Right lobe of liver (tissue), 6 donors: ENCODE measurements around the gene ARGLU1. TPM values are rescaled to one million over a fixed set of nuclear protein-coding genes. Genes with fewer than 3 reads are reported as not detected.

Experiments
- ATAC-seq, 4 donors: fragments of 200-7000 bp; cut with Tn5 transposase; one replicate each; pipeline ENCODE4 v1.9.1; 2020; ENCODE audit warnings: mild to moderate bottlenecking in 4 of 4, moderate library complexity in 4 of 4
- DNase-seq, 3 donors: peaks; one replicate each; pipeline ENCODE4 v3.0.0-alpha.2; 2020
- H3K27ac ChIP-seq, 3 donors: fragments of 200-600 bp; one replicate each; pipeline ENCODE4 v1.8.0; 2022
- H3K27me3 ChIP-seq, 2 donors: fragments of 200-600 bp; one replicate each; pipeline ENCODE4 v1.8.0; 2022
- H3K36me3 ChIP-seq, 4 donors: fragments of 200-600 bp; sonication (generic) in 1 of 4; one replicate each; pipeline versions ENCODE4 v1.5.1 to v1.8.0; 2017 to 2022; ENCODE audit warnings: control low read depth in 1 of 4
- H3K4me1 ChIP-seq, 4 donors: fragments of 200-600 bp; sonication (generic) in 1 of 4; one replicate each; pipeline versions ENCODE4 v1.5.1 to v1.8.0; 2017 to 2022; ENCODE audit warnings: control low read depth in 1 of 4
- H3K4me3 ChIP-seq, 3 donors: fragments of 200-600 bp; one replicate each; pipeline ENCODE4 v1.8.0; 2022
- H3K9me3 ChIP-seq, 4 donors: fragments of 200-600 bp; sonication (generic) in 1 of 4; one replicate each; pipeline versions ENCODE4 v1.5.1 to v1.8.0; 2017 to 2022; ENCODE audit warnings: control low read depth in 1 of 4
- POLR2A ChIP-seq: fragments of 450-650 bp; IDR thresholded peaks from one replicate; pipeline ENCODE4 v1.6.1; 2017; ENCODE audit warnings: antibody characterized with exemption, mild to moderate bottlenecking
- WGBS: methylation state at CpG from one replicate; pipeline ENCODE4 v1.1.6; 2018; ENCODE audit warnings: low coverage, low lambda C conversion rate; ENCODE audit not compliant: insufficient coverage; ENCODE audit errors: missing lambda C conversion rate; 5-methylcytosine and 5-hydroxymethylcytosine counted together
- intact Hi-C, 2 donors: fragments of 100-400 bp; cut with DNase I; formaldehyde crosslinking; loops; one replicate each; pipeline versions ENCODE4 v1.11.2 to v1.14.1; 2022
- total RNA-seq, 6 experiments: library from RNA; depleted of rRNA in 2 of 6; stranded (reverse); fragments of >200 nt in 2 of 6; fragmentation: NEBNext Ultra II Directional in 3 of 6; extraction: Animal tissue kit (Norgen Biotek cat#: 25700) in 3 of 6; gene quantifications; one replicate each; pipeline versions ENCODE4 v1.1.0 to v1.2.4, GENCODE V29; 2016 to 2023
- TF ChIP-seq, protein P1 (sequence below), 4 donors: fragments of 200-600 bp in 3 of 4; fragments of 450-650 bp in 1 of 4; IDR thresholded peaks; one replicate each; pipeline versions ENCODE4 v1.5.1 to v1.8.0; 2016 to 2022; ENCODE audit warnings: antibody characterized with exemption in 4 of 4, mild to moderate bottlenecking in 2 of 4
- donor health status: DM: no; HTN: yes; CAD: no.
- donor health status: DM: no; HTN: no; CAD: no.
- donor health status: DM: no; HTN: no; CAD: no.
- donor health status: DM: no; HTN: yes; CAD: no.
- donor health status: DM: no; HTN: yes; CAD: no.

The ARGLU1 gene
- total RNA-seq, 6 experiments from 2014 or later = 19.9 to 35.6 (median 32.0) TPM

DNA sequence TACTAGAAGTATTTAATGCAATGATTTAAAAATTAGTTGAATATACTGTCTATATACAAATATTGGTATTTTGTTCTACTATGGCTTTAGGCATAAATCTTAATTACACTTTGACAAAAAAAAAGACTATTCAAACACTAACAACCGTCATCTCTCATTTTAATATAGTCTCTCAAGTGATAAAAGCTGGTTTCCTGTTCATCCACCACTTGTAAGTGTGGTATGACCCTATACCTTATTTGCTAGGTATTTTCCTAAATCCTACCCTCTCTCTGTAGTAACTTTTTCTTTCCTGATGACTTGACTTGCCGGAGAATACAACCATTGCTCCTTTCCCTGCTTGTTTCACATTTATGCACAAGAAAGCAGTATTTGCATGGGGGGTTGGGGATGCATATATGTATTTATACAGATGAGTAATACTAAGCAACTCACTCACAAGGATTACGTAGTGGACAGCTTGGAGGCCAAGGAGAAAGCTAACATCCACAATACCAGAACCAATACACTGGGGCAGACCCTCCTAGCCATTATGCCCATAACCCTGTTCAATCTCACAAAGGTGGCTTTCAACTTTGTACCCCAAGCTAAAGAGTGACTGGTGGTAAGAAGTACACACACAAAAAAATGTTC, 19.8 kb downstream of the ARGLU1 start:
- no peaks in the 10 kb centered on the region for H3K9me3 ChIP-seq
- no peak overlapping the region for H3K27ac ChIP-seq
- no peaks in the 10 kb centered on the region for H3K4me1 ChIP-seq
- TF ChIP-seq, protein P1, sequence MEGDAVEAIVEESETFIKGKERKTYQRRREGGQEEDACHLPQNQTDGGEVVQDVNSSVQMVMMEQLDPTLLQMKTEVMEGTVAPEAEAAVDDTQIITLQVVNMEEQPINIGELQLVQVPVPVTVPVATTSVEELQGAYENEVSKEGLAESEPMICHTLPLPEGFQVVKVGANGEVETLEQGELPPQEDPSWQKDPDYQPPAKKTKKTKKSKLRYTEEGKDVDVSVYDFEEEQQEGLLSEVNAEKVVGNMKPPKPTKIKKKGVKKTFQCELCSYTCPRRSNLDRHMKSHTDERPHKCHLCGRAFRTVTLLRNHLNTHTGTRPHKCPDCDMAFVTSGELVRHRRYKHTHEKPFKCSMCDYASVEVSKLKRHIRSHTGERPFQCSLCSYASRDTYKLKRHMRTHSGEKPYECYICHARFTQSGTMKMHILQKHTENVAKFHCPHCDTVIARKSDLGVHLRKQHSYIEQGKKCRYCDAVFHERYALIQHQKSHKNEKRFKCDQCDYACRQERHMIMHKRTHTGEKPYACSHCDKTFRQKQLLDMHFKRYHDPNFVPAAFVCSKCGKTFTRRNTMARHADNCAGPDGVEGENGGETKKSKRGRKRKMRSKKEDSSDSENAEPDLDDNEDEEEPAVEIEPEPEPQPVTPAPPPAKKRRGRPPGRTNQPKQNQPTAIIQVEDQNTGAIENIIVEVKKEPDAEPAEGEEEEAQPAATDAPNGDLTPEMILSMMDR (IDR thresholded peaks at IDR 0.05) = no peak
- no peak for TF ChIP-seq POLR2A
- peaks cover 0 to 15% (median 1%) of the 10 kb centered on the region in 4 donors for H3K36me3 ChIP-seq
- no peak overlapping the region for H3K4me3 ChIP-seq
- no peaks in the 10 kb centered on the region for H3K27me3 ChIP-seq
- ATAC-seq (no peak), DNase-seq (no peak)
- intact Hi-C loops = no loop called here
- WGBS = 86% methylated on average over 3 of the region's 3 CpGs

DNA sequence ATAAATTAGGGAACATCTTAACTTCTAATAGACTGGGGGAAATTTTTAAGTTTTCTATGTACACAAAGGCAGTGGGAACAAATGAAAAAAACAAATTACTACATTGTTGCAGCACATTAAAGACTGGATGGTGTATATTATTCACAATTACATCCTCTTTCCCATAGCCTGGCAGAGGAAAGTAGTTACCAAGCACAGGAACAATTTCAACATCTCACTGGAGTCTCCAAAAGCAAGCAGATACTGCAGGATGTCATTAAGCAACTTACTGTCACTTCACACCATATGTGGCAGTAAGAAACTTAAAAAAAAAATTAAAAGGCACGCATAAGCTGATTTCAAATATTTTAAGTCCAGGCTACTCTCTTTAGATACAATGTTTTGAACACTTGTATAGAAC, 26.1 kb downstream of the ARGLU1 start:
- H3K36me3 ChIP-seq = peaks cover 0 to 18% (median 1%) of the 10 kb centered on the region in 4 donors
- H3K4me1 ChIP-seq = no peaks in the 10 kb centered on the region
- no peak overlapping the region for H3K27ac ChIP-seq
- DNase-seq = no peak
- ATAC-seq = no peak
- WGBS = 94% methylated on average over 1 of the region's 1 CpG
- no peak overlapping the region for H3K4me3 ChIP-seq
- TF ChIP-seq, protein P1 (IDR thresholded peaks at IDR 0.05) = no peak
- no peak for TF ChIP-seq POLR2A
- intact Hi-C loops = no loop called here
- H3K27me3 ChIP-seq = no peaks in the 10 kb centered on the region
- no peaks in the 10 kb centered on the region for H3K9me3 ChIP-seq

DNA sequence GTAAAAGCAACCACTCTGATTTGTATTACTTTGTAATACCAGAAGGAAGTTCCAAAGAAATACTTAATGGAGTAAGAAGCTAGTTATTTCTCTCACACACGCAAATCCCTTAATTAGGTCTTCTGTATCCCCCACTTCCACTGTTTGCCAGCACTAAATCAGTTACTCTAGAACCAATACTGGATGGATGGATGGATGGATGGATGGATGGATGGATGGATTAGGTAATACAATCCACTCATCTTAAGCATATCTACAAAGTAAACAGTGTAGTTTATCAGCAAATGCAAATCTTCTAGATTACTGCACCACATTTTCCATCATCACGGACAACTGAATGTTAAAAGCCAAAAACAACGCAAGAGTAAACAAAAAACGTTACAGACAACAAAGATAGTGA, 27.3 kb downstream of the ARGLU1 start:
- DNase-seq (no peak), ATAC-seq (no peak)
- H3K27me3 ChIP-seq = no peaks in the 10 kb centered on the region
- H3K27ac ChIP-seq = no peak overlapping the region
- no peak overlapping the region for H3K4me3 ChIP-seq
- intact Hi-C loops = no loop called here
- H3K36me3 ChIP-seq = peaks cover 0 to 18% (median 1%) of the 10 kb centered on the region in 4 donors
- H3K4me1 ChIP-seq = peaks cover 0 to 4% (median 0%) of the 10 kb centered on the region in 4 donors
- 76% methylated on average over 4 of the region's 4 CpGs for WGBS
- no peaks in the 10 kb centered on the region for H3K9me3 ChIP-seq
- TF ChIP-seq POLR2A = no peak
- TF ChIP-seq, protein P1 (IDR thresholded peaks at IDR 0.05) = no peak

GRCh38 chr13:106537521-106537920, 30.4 kb downstream of the ARGLU1 start:
- Histone ChIP-seq H3K36me3 (peaks cover 0 to 1% (median 0%) of the 10 kb centered on the region in 4 donors), H3K4me3 (no peak overlapping the region), H3K4me1 (peaks cover 0 to 19% (median 4%) of the 10 kb centered on the region in 4 donors), H3K27ac (no peak overlapping the region), H3K27me3 (peaks cover 0 to 8% of the 10 kb centered on the region in 2 donors), H3K9me3 (no peaks in the 10 kb centered on the region)
- ATAC-seq = no peak
- intact Hi-C loops = no loop called here
- TF ChIP-seq POLR2A = no peak
- TF ChIP-seq, protein P1 (IDR thresholded peaks at IDR 0.05) = no peak
- WGBS = 49% methylated on average over 3 of the region's 3 CpGs
- DNase-seq = no peak
